ENCODE results near the gene CACNA1G.

Gene CACNA1G

DNA sequence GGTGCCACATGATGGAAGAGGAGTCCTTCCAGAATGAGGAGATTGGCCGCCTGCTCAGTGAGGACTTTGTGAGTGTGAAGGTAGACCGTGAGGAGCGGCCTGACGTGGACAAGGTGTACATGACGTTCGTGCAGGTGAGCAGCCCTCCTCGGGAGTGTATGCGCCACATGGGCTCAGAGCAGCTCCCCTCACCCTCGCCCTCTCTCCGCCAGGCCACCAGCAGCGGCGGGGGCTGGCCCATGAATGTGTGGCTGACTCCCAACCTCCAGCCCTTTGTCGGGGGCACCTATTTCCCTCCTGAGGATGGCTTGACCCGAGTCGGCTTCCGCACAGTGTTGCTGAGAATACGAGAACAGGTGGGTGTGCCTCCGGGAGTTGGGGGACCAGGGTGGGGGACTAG is 11.7 kb upstream of the CACNA1G start:
- TF ChIP-seq, protein P1, sequence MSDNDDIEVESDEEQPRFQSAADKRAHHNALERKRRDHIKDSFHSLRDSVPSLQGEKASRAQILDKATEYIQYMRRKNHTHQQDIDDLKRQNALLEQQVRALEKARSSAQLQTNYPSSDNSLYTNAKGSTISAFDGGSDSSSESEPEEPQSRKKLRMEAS (IDR thresholded peaks at IDR 0.05; ENCODE audit: low read depth, low read length) = no peak
- TF ChIP-seq MYC (IDR thresholded peaks at IDR 0.05; ENCODE audit: low read depth, low read length) = no peak
- DNase-seq (ENCODE audit: low read depth) = no peak
- H3K4me3 ChIP-seq (ENCODE audit: low read depth, low read length) = no peak overlapping the region

DNA sequence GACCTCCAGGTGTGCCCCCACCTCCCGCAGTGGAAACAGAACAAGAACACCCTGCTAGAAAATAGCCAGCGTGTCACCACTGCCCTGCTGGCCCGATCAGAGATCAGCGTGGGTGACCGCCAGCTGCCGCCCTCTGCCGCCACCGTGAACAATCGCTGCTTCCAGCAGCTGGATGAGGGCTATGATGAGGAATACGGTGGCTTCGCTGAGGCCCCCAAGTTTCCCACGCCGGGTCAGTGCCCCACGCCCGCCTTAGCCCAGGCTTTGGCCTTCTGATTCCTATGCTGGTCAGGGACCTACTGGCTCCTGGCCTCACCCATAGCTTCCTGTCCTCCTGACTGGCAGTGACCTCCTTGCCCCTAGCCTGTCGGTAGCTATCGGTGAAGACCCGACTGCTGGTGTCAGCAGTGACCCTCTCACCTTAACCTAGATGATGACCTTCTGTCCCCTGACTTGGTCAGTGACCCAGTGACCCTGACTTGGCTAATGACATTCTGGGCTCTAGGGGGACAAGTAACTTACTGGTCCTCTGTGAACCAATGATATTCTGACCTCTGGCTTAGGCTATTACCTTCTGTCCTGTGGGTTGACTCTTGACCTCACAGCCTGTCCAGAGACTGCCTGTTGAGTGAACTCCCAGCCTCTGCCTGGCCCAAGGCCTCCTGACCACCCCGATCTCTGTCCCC is 11.1 kb upstream of the CACNA1G start:
- H3K4me3 ChIP-seq (ENCODE audit: low read depth, low read length) = no peak overlapping the region
- TF ChIP-seq POLR2A (IDR thresholded peaks at IDR 0.05; ENCODE audit: extremely low read depth, insufficient read length) (no peak), MYC (IDR thresholded peaks at IDR 0.05; ENCODE audit: low read depth, low read length) (no peak)
- TF ChIP-seq, protein P1 (IDR thresholded peaks at IDR 0.05; ENCODE audit: low read depth, low read length) = no peak
- TF ChIP-seq, protein P2, sequence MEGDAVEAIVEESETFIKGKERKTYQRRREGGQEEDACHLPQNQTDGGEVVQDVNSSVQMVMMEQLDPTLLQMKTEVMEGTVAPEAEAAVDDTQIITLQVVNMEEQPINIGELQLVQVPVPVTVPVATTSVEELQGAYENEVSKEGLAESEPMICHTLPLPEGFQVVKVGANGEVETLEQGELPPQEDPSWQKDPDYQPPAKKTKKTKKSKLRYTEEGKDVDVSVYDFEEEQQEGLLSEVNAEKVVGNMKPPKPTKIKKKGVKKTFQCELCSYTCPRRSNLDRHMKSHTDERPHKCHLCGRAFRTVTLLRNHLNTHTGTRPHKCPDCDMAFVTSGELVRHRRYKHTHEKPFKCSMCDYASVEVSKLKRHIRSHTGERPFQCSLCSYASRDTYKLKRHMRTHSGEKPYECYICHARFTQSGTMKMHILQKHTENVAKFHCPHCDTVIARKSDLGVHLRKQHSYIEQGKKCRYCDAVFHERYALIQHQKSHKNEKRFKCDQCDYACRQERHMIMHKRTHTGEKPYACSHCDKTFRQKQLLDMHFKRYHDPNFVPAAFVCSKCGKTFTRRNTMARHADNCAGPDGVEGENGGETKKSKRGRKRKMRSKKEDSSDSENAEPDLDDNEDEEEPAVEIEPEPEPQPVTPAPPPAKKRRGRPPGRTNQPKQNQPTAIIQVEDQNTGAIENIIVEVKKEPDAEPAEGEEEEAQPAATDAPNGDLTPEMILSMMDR (IDR thresholded peaks at IDR 0.05; ENCODE audit: low read depth, low read length) = no peak
- no peak for DNase-seq (ENCODE audit: low read depth)

DNA sequence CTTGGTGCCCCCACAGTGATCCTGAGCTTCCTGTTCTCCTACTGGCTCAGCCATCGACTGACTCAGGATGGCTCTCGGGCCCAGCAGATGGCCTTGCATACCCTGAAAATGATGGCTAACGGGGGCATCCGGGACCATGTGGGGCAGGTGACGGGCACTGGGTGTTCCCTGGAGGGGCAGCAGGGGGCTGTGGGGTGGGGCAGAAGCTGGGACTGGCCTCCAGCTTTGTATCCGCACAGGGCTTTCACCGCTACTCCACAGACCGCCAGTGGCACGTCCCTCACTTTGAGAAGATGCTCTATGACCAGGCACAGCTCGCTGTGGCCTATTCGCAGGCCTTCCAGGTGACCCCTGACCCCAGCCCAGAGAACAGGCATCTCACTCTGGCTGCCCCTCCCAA is 10.5 kb upstream of the CACNA1G start:
- TF ChIP-seq, protein P1 (IDR thresholded peaks at IDR 0.05; ENCODE audit: low read depth, low read length) = no peak
- no peak overlapping the region for H3K4me3 ChIP-seq (ENCODE audit: low read depth, low read length)
- no peak for DNase-seq (ENCODE audit: low read depth)

DNA sequence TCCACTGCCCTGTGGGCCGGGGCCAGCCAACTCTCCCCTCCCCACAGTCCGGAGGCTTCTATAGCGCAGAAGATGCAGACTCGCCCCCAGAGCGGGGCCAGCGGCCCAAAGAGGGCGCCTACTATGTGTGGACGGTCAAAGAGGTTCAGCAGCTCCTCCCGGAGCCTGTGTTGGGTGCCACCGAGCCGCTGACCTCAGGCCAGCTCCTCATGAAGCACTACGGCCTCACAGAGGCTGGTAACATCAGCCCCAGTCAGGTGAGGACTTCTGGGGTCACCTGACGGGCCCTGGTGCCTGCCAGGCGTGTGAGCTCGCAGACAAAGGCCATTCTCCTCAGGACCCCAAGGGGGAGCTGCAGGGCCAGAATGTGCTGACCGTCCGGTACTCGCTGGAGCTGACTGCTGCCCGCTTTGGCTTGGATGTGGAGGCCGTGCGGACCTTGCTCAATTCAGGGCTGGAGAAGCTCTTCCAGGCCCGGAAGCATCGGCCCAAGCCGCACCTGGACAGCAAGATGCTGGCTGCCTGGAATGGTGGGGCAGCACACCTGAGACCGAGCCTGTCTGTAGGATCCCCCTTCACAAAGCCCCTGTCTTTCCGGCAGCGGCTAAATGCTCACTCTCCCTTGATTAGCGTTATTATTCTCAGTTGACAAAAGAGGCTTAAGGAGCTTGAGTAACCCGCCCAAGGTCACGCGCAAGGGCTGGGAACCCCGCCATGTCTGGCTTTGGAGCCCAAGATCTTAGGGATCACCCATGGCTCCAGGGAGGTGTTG is 9.7 kb upstream of the CACNA1G start:
- TF ChIP-seq, protein P2 (IDR thresholded peaks at IDR 0.05; ENCODE audit: low read depth, low read length) = peak; percentile 67
- TF ChIP-seq MYC (IDR thresholded peaks at IDR 0.05; ENCODE audit: low read depth, low read length) (no peak), POLR2A (IDR thresholded peaks at IDR 0.05; ENCODE audit: extremely low read depth, insufficient read length) (no peak)
- TF ChIP-seq, protein P1 (IDR thresholded peaks at IDR 0.05; ENCODE audit: low read depth, low read length) = peak; percentile 23; the same call in 1 of the 2 replicates
- DNase-seq (ENCODE audit: low read depth) = peak; percentile 68

DNA sequence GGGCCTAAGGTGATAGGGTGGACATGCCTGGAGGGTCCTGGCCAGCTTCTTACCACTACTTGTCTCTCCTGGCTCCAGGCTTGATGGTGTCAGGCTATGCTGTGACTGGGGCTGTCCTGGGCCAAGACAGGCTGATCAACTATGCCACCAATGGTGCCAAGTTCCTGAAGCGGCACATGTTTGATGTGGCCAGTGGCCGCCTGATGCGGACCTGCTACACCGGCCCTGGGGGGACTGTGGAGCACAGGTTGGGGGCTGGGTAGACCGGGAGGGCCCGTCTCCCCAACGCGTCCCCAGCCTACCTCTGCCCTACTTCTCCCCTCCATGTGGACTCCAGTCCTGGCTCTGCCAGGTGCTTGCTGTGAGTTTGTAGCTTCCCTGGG is 9.1 kb upstream of the CACNA1G start:
- TF ChIP-seq, protein P1 (IDR thresholded peaks at IDR 0.05; ENCODE audit: low read depth, low read length) = no peak
- no peak for TF ChIP-seq POLR2A (IDR thresholded peaks at IDR 0.05; ENCODE audit: extremely low read depth, insufficient read length)
- TF ChIP-seq, protein P2 (IDR thresholded peaks at IDR 0.05; ENCODE audit: low read depth, low read length) = no peak
- no peak for TF ChIP-seq MYC (IDR thresholded peaks at IDR 0.05; ENCODE audit: low read depth, low read length)
- H3K4me3 ChIP-seq (ENCODE audit: low read depth, low read length) = no peak overlapping the region
- no peak for DNase-seq (ENCODE audit: low read depth)

More for the DNA sequence above, 9.7 kb upstream of the CACNA1G start:
- no peak overlapping the region for H3K4me3 ChIP-seq (ENCODE audit: low read depth, low read length)

DNA sequence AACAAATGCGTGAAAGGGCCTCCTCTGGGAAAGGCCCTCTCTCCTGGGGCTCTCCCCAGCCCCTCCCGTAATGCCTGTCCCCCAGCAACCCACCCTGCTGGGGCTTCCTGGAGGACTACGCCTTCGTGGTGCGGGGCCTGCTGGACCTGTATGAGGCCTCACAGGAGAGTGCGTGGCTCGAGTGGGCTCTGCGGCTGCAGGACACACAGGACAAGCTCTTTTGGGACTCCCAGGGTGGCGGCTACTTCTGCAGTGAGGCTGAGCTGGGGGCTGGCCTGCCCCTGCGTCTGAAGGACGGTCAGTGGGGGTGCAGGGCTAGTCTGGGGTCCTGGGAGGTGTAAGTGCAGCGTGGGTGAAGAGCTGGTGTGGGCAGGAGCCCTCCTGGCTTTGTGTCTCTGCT is 8.6 kb upstream of the CACNA1G start:
- TF ChIP-seq MYC (IDR thresholded peaks at IDR 0.05; ENCODE audit: low read depth, low read length) = no peak
- TF ChIP-seq, protein P1 (IDR thresholded peaks at IDR 0.05; ENCODE audit: low read depth, low read length) = no peak
- TF ChIP-seq POLR2A (IDR thresholded peaks at IDR 0.05; ENCODE audit: extremely low read depth, insufficient read length) = no peak
- TF ChIP-seq, protein P2 (IDR thresholded peaks at IDR 0.05; ENCODE audit: low read depth, low read length) = no peak
- no peak overlapping the region for H3K4me3 ChIP-seq (ENCODE audit: low read depth, low read length)
- no peak for DNase-seq (ENCODE audit: low read depth)
